Measurements from ENCODE around the gene CFHR4.

CFHR4 gene

DNA sequence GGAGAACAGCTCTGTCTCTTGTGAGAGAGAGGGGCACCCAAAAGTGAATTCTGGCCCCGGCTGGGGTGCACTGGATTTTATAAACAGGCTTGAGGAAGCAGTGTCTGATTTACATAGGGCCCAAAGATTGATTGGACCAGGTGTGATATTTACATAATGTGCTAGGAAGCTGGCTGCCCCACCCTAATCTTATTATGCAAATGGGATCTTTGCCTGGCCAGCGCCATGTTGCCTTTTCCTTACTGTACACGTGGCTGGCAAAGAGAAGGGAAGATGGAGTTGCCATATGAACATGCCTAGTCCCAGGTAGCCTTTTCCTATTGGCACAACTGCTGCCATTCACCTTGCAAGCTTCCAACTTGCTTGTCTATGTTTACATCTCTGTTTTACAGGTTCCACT is 29.0 kb upstream of the CFHR4 start:
- Histone ChIP-seq H4K8ac (ENCODE audit: low read length) (no peak overlapping the region), H3K4ac (ENCODE audit: low read depth in 1 of 2, low read length in 2 of 2) (no peak overlapping the region), H3K27me3 (ENCODE audit: control insufficient read depth in 1 of 2, insufficient read depth in 1 of 2, low read length in 2 of 2) (no peaks in the 10 kb centered on the region), H3K9me3 (ENCODE audit: control insufficient read depth, low read length) (no peaks in the 10 kb centered on the region), H3K27ac (ENCODE audit: low read length, poor library complexity, severe bottlenecking) (no peak overlapping the region), H2BK120ac (ENCODE audit: low read depth, low read length) (no peak overlapping the region), H3K14ac (ENCODE audit: low read length in 2 of 2) (no peak overlapping the region), H2AK5ac (ENCODE audit: low read length, severe bottlenecking) (no peak overlapping the region), H3K79me1 (replicated peaks; ENCODE audit: low read length, poor library complexity, severe bottlenecking) (no peaks in the 10 kb centered on the region), H3K4me1 (ENCODE audit: control insufficient read depth, insufficient read depth, low read depth, low read length) (no peaks in the 10 kb centered on the region), H3K18ac (ENCODE audit: low read depth in 1 of 2, low read length in 2 of 2) (no peak overlapping the region), H3K4me2 (ENCODE audit: low read length, poor library complexity, severe bottlenecking) (no peak overlapping the region), H2BK15ac (ENCODE audit: low read depth, poor library complexity, severe bottlenecking) (no peak overlapping the region), H3K4me3 (ENCODE audit: insufficient read depth in 1 of 2, low read depth in 1 of 2, low read length in 2 of 2) (no peak overlapping the region), H3K36me3 (ENCODE audit: control insufficient read depth in 1 of 2, insufficient read depth in 2 of 2, low read depth in 1 of 2, low read length in 2 of 2) (no peaks in the 10 kb centered on the region), H2AFZ (ENCODE audit: low read depth, low read length) (no peak overlapping the region), H3K9ac (ENCODE audit: low read length) (no peak overlapping the region), H4K91ac (ENCODE audit: low read length) (no peak overlapping the region), H2BK5ac (ENCODE audit: low read depth, low read length, poor library complexity, severe bottlenecking) (no peak overlapping the region), H3K23ac (ENCODE audit: low read length in 2 of 2) (no peak overlapping the region), H2BK12ac (ENCODE audit: low read length in 2 of 2) (no peak overlapping the region)
- 55% methylated on average over 3 of the region's 3 CpGs for WGBS
- DNase-seq: no peak

GRCh38 chr1:196860323-196860884 is 27.4 kb upstream of the CFHR4 start:
- H2BK5ac ChIP-seq (ENCODE audit: low read depth, low read length, poor library complexity, severe bottlenecking): no peak overlapping the region
- no peak overlapping the region for H3K4me2 ChIP-seq (ENCODE audit: low read length, poor library complexity, severe bottlenecking)
- H2BK12ac ChIP-seq (ENCODE audit: low read length in 2 of 2): no peak overlapping the region
- H3K4me3 ChIP-seq (ENCODE audit: insufficient read depth in 1 of 2, low read depth in 1 of 2, low read length in 2 of 2): no peak overlapping the region
- no peaks in the 10 kb centered on the region for H3K79me1 ChIP-seq (replicated peaks; ENCODE audit: low read length, poor library complexity, severe bottlenecking)
- H3K9ac ChIP-seq (ENCODE audit: low read length): no peak overlapping the region
- no peaks in the 10 kb centered on the region for H3K4me1 ChIP-seq (ENCODE audit: control insufficient read depth, insufficient read depth, low read depth, low read length)
- H3K36me3 ChIP-seq (ENCODE audit: control insufficient read depth in 1 of 2, insufficient read depth in 2 of 2, low read depth in 1 of 2, low read length in 2 of 2): no peaks in the 10 kb centered on the region
- no peak overlapping the region for H2BK120ac ChIP-seq (ENCODE audit: low read depth, low read length)
- 53% methylated on average over 1 of the region's 1 CpG for WGBS
- no peak overlapping the region for H3K18ac ChIP-seq (ENCODE audit: low read depth in 1 of 2, low read length in 2 of 2)
- H3K14ac ChIP-seq (ENCODE audit: low read length in 2 of 2): no peak overlapping the region
- no peak overlapping the region for H3K23ac ChIP-seq (ENCODE audit: low read length in 2 of 2)
- H3K4ac ChIP-seq (ENCODE audit: low read depth in 1 of 2, low read length in 2 of 2): no peak overlapping the region
- H2AK5ac ChIP-seq (ENCODE audit: low read length, severe bottlenecking): no peak overlapping the region
- no peak overlapping the region for H3K27ac ChIP-seq (ENCODE audit: low read length, poor library complexity, severe bottlenecking)
- no peaks in the 10 kb centered on the region for H3K27me3 ChIP-seq (ENCODE audit: control insufficient read depth in 1 of 2, insufficient read depth in 1 of 2, low read length in 2 of 2)
- H3K9me3 ChIP-seq (ENCODE audit: control insufficient read depth, low read length): no peaks in the 10 kb centered on the region
- H4K91ac ChIP-seq (ENCODE audit: low read length): no peak overlapping the region
- H2BK15ac ChIP-seq (ENCODE audit: low read depth, poor library complexity, severe bottlenecking): no peak overlapping the region
- no peak overlapping the region for H4K8ac ChIP-seq (ENCODE audit: low read length)
- no peak overlapping the region for H2AFZ ChIP-seq (ENCODE audit: low read depth, low read length)
- DNase-seq: no peak

GRCh38 chr1:196861429-196861828 is 26.4 kb upstream of the CFHR4 start:
- Histone ChIP-seq H2AFZ (ENCODE audit: low read depth, low read length) (no peak overlapping the region), H3K4ac (ENCODE audit: low read depth in 1 of 2, low read length in 2 of 2) (no peak overlapping the region), H3K36me3 (ENCODE audit: control insufficient read depth in 1 of 2, insufficient read depth in 2 of 2, low read depth in 1 of 2, low read length in 2 of 2) (no peaks in the 10 kb centered on the region), H3K79me1 (replicated peaks; ENCODE audit: low read length, poor library complexity, severe bottlenecking) (no peaks in the 10 kb centered on the region), H3K23ac (ENCODE audit: low read length in 2 of 2) (no peak overlapping the region), H3K9ac (ENCODE audit: low read length) (no peak overlapping the region), H2AK5ac (ENCODE audit: low read length, severe bottlenecking) (no peak overlapping the region), H3K27me3 (ENCODE audit: control insufficient read depth in 1 of 2, insufficient read depth in 1 of 2, low read length in 2 of 2) (no peaks in the 10 kb centered on the region), H2BK15ac (ENCODE audit: low read depth, poor library complexity, severe bottlenecking) (no peak overlapping the region), H3K4me3 (ENCODE audit: insufficient read depth in 1 of 2, low read depth in 1 of 2, low read length in 2 of 2) (no peak overlapping the region), H3K9me3 (ENCODE audit: control insufficient read depth, low read length) (no peaks in the 10 kb centered on the region), H2BK12ac (ENCODE audit: low read length in 2 of 2) (no peak overlapping the region), H2BK5ac (ENCODE audit: low read depth, low read length, poor library complexity, severe bottlenecking) (no peak overlapping the region), H3K4me1 (ENCODE audit: control insufficient read depth, insufficient read depth, low read depth, low read length) (no peaks in the 10 kb centered on the region), H2BK120ac (ENCODE audit: low read depth, low read length) (no peak overlapping the region), H4K91ac (ENCODE audit: low read length) (no peak overlapping the region), H4K8ac (ENCODE audit: low read length) (no peak overlapping the region), H3K27ac (ENCODE audit: low read length, poor library complexity, severe bottlenecking) (no peak overlapping the region), H3K18ac (ENCODE audit: low read depth in 1 of 2, low read length in 2 of 2) (no peak overlapping the region), H3K14ac (ENCODE audit: low read length in 2 of 2) (no peak overlapping the region), H3K4me2 (ENCODE audit: low read length, poor library complexity, severe bottlenecking) (no peak overlapping the region)
- 20% methylated on average over 1 of the region's 2 CpGs for WGBS
- DNase-seq: no peak

- H2BK12ac ChIP-seq (ENCODE audit: low read length in 2 of 2): no peak overlapping the region
- no peak overlapping the region for H4K91ac ChIP-seq (ENCODE audit: low read length)
These were observed 20.9 kb upstream of the CFHR4 start for GRCh38 chr1:196866974-196867373.

More at GRCh38 chr1:196866974-196867373, 20.9 kb upstream of the CFHR4 start:
- H3K36me3 ChIP-seq (ENCODE audit: control insufficient read depth in 1 of 2, insufficient read depth in 2 of 2, low read depth in 1 of 2, low read length in 2 of 2): no peaks in the 10 kb centered on the region
- H3K4ac ChIP-seq (ENCODE audit: low read depth in 1 of 2, low read length in 2 of 2): no peak overlapping the region
- H3K4me3 ChIP-seq (ENCODE audit: insufficient read depth in 1 of 2, low read depth in 1 of 2, low read length in 2 of 2): no peak overlapping the region
- H3K9ac ChIP-seq (ENCODE audit: low read length): no peak overlapping the region
- no peak for DNase-seq
- no peak overlapping the region for H2BK15ac ChIP-seq (ENCODE audit: low read depth, poor library complexity, severe bottlenecking)
- 89% methylated on average over 1 of the region's 1 CpG for WGBS
- H3K14ac ChIP-seq (ENCODE audit: low read length in 2 of 2): no peak overlapping the region
- H3K18ac ChIP-seq (ENCODE audit: low read depth in 1 of 2, low read length in 2 of 2): no peak overlapping the region
- H3K4me2 ChIP-seq (ENCODE audit: low read length, poor library complexity, severe bottlenecking): no peak overlapping the region
- no peak overlapping the region for H3K23ac ChIP-seq (ENCODE audit: low read length in 2 of 2)
- no peak overlapping the region for H2BK120ac ChIP-seq (ENCODE audit: low read depth, low read length)
- no peak overlapping the region for H4K8ac ChIP-seq (ENCODE audit: low read length)
- H3K4me1 ChIP-seq (ENCODE audit: control insufficient read depth, insufficient read depth, low read depth, low read length): no peaks in the 10 kb centered on the region
- no peak overlapping the region for H2BK5ac ChIP-seq (ENCODE audit: low read depth, low read length, poor library complexity, severe bottlenecking)
- no peaks in the 10 kb centered on the region for H3K79me1 ChIP-seq (replicated peaks; ENCODE audit: low read length, poor library complexity, severe bottlenecking)
- no peak overlapping the region for H3K27ac ChIP-seq (ENCODE audit: low read length, poor library complexity, severe bottlenecking)
- H3K27me3 ChIP-seq (ENCODE audit: control insufficient read depth in 1 of 2, insufficient read depth in 1 of 2, low read length in 2 of 2): no peaks in the 10 kb centered on the region
- H2AFZ ChIP-seq (ENCODE audit: low read depth, low read length): no peak overlapping the region
- H3K9me3 ChIP-seq (ENCODE audit: control insufficient read depth, low read length): no peaks in the 10 kb centered on the region
- no peak overlapping the region for H2AK5ac ChIP-seq (ENCODE audit: low read length, severe bottlenecking)

All from mesenchymal stem cell (in vitro differentiated cells and primary cell).